NCI-H2171 (cell line): ENCODE results near the gene PPP2R3B.
"Not testable (repeated sequence)": the region's sequence is repeated elsewhere in the genome, so short reads cannot be mapped to it uniquely, and the experiment has no call there.

Experiments used
- DNase-seq: peaks from one replicate; lab custom pipeline; 2025; lab: John Stamatoyannopoulos, UW

The PPP2R3B gene

GRCh38 chrX:338281-338835 lies 48.3 kb downstream of the PPP2R3B start:
- no peak for DNase-seq

GRCh38 chrX:337331-337831 lies 49.3 kb downstream of the PPP2R3B start:
- DNase-seq, result no peak

GRCh38 chrX:336227-336626 lies 50.5 kb downstream of the PPP2R3B start:
- no peak for DNase-seq

- DNase-seq, result no peak
Measured at GRCh38 chrX:335758-336155, 51.0 kb downstream of the PPP2R3B start.

GRCh38 chrX:334971-335757 lies 51.5 kb downstream of the PPP2R3B start:
- no peak for DNase-seq

GRCh38 chrX:334331-334891 lies 52.3 kb downstream of the PPP2R3B start:
- no peak for DNase-seq

GRCh38 chrX:333611-334311 lies 52.9 kb downstream of the PPP2R3B start:
- DNase-seq, result no peak

GRCh38 chrX:332916-333610 lies 53.6 kb downstream of the PPP2R3B start:
- no peak for DNase-seq

- no peak for DNase-seq
Measured at GRCh38 chrX:332496-332860, 54.2 kb downstream of the PPP2R3B start.

GRCh38 chrX:331825-332495 lies 54.7 kb downstream of the PPP2R3B start:
- DNase-seq, result no peak

- DNase-seq, result peak; percentile 14
Measured at GRCh38 chrX:331151-331824, 55.4 kb downstream of the PPP2R3B start.

- DNase-seq, result no peak
Measured at GRCh38 chrX:330726-331150, 56.0 kb downstream of the PPP2R3B start.

- not testable (repeated sequence) for DNase-seq
Measured at GRCh38 chrX:330141-330725, 56.5 kb downstream of the PPP2R3B start.

GRCh38 chrX:329291-329910 lies 57.3 kb downstream of the PPP2R3B start:
- no peak for DNase-seq

GRCh38 chrX:327660-328126 lies 59.0 kb downstream of the PPP2R3B start:
- DNase-seq, result no peak

GRCh38 chrX:324664-325063 lies 62.0 kb downstream of the PPP2R3B start:
- DNase-seq, result not testable (repeated sequence)

- no peak for DNase-seq
Measured at GRCh38 chrX:323721-324628, 62.7 kb downstream of the PPP2R3B start.

GRCh38 chrX:320126-320783 lies 66.5 kb downstream of the PPP2R3B start:
- DNase-seq, result no peak
